Measurements from ENCODE around the gene TSPAN1. TPM values are rescaled to one million over a fixed set of nuclear protein-coding genes. Genes with fewer than 3 reads are reported as not detected.
A peak's percentile ranks its signal among the peaks of the same experiment; 100 is the strongest.

Gene TSPAN1
- 1,000 to 10,000 TPM; 1,021 to 1,136 TPM for total RNA-seq

DNA sequence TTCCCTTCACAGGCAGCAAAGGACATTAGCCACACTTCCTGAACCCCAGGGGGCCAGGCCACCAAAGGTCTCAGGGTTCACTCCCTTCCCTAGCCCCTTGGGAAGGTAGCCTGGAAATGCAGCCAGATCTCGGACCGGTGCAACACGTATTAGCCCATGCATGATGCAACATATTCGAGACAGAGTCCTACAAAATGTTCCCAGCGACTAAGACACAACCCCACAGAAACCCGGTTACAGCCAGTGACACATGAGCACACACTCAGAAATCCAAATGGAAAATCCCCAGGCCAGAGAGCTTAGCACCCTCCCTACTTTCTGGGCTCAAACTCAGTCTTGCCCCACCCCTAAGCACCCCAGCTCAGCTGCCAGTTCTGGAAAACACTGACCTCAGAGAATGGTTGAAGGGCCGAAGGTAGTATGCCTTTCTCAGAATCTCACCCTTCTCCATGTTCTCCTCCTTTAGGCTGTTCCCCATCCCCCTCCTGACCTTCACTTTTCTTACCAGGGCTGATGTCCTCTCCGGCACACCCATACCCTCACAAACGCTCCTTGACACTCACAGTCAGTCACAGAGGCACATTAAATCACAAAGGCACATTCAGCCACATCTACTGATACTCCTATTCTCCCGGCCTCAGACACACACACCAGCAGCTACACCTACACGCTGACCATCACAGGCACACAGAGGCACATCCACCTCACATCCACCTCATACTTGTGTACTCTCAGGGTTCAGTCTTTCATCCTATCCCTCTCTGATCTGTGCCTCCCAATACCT lies at the start of gene TSPAN1:
Gene TSPAN1, plus strand, starts transcription at position 640 of the 784 bp plus-strand sequence. CDS start 6,021 bp downstream, outside the sequence.
- no peak within 1 kb of the TSS for H3K4me3 ChIP-seq
- intact Hi-C loops (cut with DNase I) = no loop called here

DNA sequence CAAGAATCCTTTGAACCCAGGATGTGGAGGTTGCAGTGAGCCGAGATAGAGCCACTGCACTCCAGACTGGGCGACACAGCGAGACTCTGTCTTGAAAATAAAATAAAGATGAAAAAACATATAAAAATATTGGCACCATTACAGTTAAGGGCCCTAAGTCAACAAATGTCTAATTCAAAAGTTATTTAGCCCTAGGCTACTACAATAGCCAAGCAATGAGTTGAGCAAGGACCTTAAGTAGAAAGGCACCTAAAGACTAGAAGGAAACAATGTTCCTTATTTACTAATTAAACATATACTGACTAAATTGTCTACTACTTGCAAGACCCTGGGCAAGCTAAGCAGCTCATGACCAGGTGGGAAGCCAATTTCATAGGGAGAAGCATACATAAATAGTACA lies 46.5 kb upstream of the TSPAN1 start:
- no peaks in the 10 kb centered on the region for H3K36me3 ChIP-seq
- intact Hi-C loops (cut with DNase I) = no loop called here
- H3K4me3 ChIP-seq = no peak overlapping the region
- no peak overlapping the region for H3K27ac ChIP-seq
- DNase-seq = no peak
- no peaks in the 10 kb centered on the region for H3K4me1 ChIP-seq
- no peak overlapping the region for H3K9ac ChIP-seq (ENCODE audit: low read depth in 2 of 2, low read length in 2 of 2)
- H3K27me3 ChIP-seq = peaks cover 8% of the 10 kb centered on the region
- H3K9me3 ChIP-seq = no peaks in the 10 kb centered on the region
- TF ChIP-seq, protein P1, sequence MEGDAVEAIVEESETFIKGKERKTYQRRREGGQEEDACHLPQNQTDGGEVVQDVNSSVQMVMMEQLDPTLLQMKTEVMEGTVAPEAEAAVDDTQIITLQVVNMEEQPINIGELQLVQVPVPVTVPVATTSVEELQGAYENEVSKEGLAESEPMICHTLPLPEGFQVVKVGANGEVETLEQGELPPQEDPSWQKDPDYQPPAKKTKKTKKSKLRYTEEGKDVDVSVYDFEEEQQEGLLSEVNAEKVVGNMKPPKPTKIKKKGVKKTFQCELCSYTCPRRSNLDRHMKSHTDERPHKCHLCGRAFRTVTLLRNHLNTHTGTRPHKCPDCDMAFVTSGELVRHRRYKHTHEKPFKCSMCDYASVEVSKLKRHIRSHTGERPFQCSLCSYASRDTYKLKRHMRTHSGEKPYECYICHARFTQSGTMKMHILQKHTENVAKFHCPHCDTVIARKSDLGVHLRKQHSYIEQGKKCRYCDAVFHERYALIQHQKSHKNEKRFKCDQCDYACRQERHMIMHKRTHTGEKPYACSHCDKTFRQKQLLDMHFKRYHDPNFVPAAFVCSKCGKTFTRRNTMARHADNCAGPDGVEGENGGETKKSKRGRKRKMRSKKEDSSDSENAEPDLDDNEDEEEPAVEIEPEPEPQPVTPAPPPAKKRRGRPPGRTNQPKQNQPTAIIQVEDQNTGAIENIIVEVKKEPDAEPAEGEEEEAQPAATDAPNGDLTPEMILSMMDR (IDR thresholded peaks at IDR 0.05) = no peak

More for the DNA sequence above, at the start of gene TSPAN1:
- H3K27ac ChIP-seq = no peak within 1 kb of the TSS
- H3K9ac ChIP-seq (ENCODE audit: low read depth in 2 of 2, low read length in 2 of 2) = no peak within 1 kb of the TSS
- no peaks in the 10 kb centered on the region for H3K36me3 ChIP-seq
- no peaks in the 10 kb centered on the region for H3K9me3 ChIP-seq
- peak; percentile 25 for DNase-seq
- no peaks in the 10 kb centered on the region for H3K27me3 ChIP-seq
- H3K4me1 ChIP-seq = no peaks in the 10 kb centered on the region
- TF ChIP-seq, protein P1 (IDR thresholded peaks at IDR 0.05) = no peak

- intact Hi-C loops (cut with DNase I) = no loop called here
- Histone ChIP-seq H3K9ac (ENCODE audit: low read depth in 2 of 2, low read length in 2 of 2) (no peak overlapping the region), H3K27ac (no peak overlapping the region), H3K9me3 (no peaks in the 10 kb centered on the region), H3K27me3 (peaks cover 8% of the 10 kb centered on the region), H3K36me3 (no peaks in the 10 kb centered on the region), H3K4me1 (no peaks in the 10 kb centered on the region), H3K4me3 (no peak overlapping the region)
- no peak for DNase-seq
- TF ChIP-seq, protein P1 (IDR thresholded peaks at IDR 0.05) = no peak
Measured at GRCh38 chr1:46130121-46130520, 44.8 kb upstream of the TSPAN1 start.

- H3K27ac ChIP-seq = no peak overlapping the region
- H3K9me3 ChIP-seq = no peaks in the 10 kb centered on the region
- H3K36me3 ChIP-seq = no peaks in the 10 kb centered on the region
- no peaks in the 10 kb centered on the region for H3K4me1 ChIP-seq
- peaks cover 8% of the 10 kb centered on the region for H3K27me3 ChIP-seq
- DNase-seq = no peak
- TF ChIP-seq, protein P1 (IDR thresholded peaks at IDR 0.05) = no peak
- no peak overlapping the region for H3K4me3 ChIP-seq
- H3K9ac ChIP-seq (ENCODE audit: low read depth in 2 of 2, low read length in 2 of 2) = peak overlapping the region in 1 of 2 donors; percentile 2
- intact Hi-C loops (cut with DNase I) = no loop called here
Measured at GRCh38 chr1:46130606-46131005, 44.3 kb upstream of the TSPAN1 start.

DNA sequence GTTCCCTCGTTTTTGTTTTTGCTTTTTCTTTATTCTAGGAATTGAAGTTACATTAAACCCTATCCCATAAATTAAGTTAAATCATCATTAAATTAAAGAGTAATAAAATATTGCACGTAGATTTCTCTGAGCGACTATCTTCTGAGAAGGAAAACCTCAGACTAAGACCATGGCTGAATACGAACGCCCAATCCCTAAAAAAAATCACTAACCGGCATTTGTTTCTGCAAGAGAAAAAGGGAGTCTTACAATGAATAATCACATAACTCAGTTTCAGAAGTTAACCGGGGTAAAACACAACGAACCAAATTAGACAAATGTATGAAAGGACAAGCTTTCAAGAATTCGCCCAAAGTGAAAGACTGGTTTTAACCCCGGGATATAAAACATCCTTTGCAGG lies 43.8 kb upstream of the TSPAN1 start:
- no peak overlapping the region for H3K27ac ChIP-seq
- no peaks in the 10 kb centered on the region for H3K4me1 ChIP-seq
- peak overlapping the region in 1 of 2 donors; percentile 2 for H3K9ac ChIP-seq (ENCODE audit: low read depth in 2 of 2, low read length in 2 of 2)
- peak overlapping the region; percentile 61 for H3K4me3 ChIP-seq
- intact Hi-C loops (cut with DNase I) = no loop called here
- H3K36me3 ChIP-seq = no peaks in the 10 kb centered on the region
- H3K9me3 ChIP-seq = no peaks in the 10 kb centered on the region
- DNase-seq = no peak
- H3K27me3 ChIP-seq = peaks cover 8% of the 10 kb centered on the region
- TF ChIP-seq, protein P1 (IDR thresholded peaks at IDR 0.05) = no peak
